HepG2 (cell line): Measurements from ENCODE around the gene OR51E1.

Experiments used
- CBX2 ChIP-seq, 2 experiments: fragments of 200-600 bp in 1 of 2; sonication (generic); formaldehyde crosslinking in 1 of 2; IDR thresholded peaks; 2 replicates each; pipeline versions ENCODE4 v1.7.0 to v1.8.1; 2018 to 2022; ENCODE audit warnings: low read depth in 2 of 2, low read length in 1 of 2, mild to moderate bottlenecking in 1 of 2, missing genetic modification reagents in 1 of 2
- E2F1 ChIP-seq: sonication (generic); formaldehyde crosslinking; IDR thresholded peaks from 2 replicates; pipeline ENCODE4 v1.5.0; 2020; ENCODE audit warnings: missing genetic modification reagents
- GATAD2A ChIP-seq: IDR thresholded peaks from 2 replicates; pipeline ENCODE4 v1.6.1; 2016
- MNT ChIP-seq: fragments of 450-650 bp; IDR thresholded peaks from 2 replicates; pipeline ENCODE4 v1.6.1; 2016
- MYNN ChIP-seq: sonication (generic); formaldehyde crosslinking; IDR thresholded peaks from 2 replicates; pipeline ENCODE4 v1.4.0; 2020; ENCODE audit warnings: mild to moderate bottlenecking, low read depth, missing genetic modification reagents
- NBN ChIP-seq: fragments of 450-650 bp; conservative IDR thresholded peaks from 2 replicates; pipeline ENCODE4 v1.6.1; 2017
- TBP ChIP-seq: sonication (generic); formaldehyde crosslinking; IDR thresholded peaks from 2 replicates; pipeline ENCODE4 v1.5.0; 2020; ENCODE audit warnings: missing genetic modification reagents
- TBX3 ChIP-seq: fragments of 450-650 bp; IDR thresholded peaks from 2 replicates; pipeline ENCODE4 v1.6.1; 2017; ENCODE audit warnings: antibody characterized with exemption, mild to moderate bottlenecking, inconsistent platforms, borderline replicate concordance
- ZNF282 ChIP-seq: fragments of 450-650 bp; IDR thresholded peaks from 2 replicates; pipeline ENCODE4 v1.6.1; 2018; ENCODE audit not compliant: partially characterized antibody
- ZNF558 ChIP-seq: sonication (generic); formaldehyde crosslinking; IDR thresholded peaks from 2 replicates; pipeline ENCODE4 v1.9.0; 2022; ENCODE audit warnings: mild to moderate bottlenecking, missing genetic modification reagents, borderline replicate concordance
- ZNF567 ChIP-seq: sonication (generic); formaldehyde crosslinking; IDR thresholded peaks from 2 replicates; pipeline ENCODE4 v1.8.1; 2023; ENCODE audit warnings: mild to moderate bottlenecking, missing genetic modification reagents, borderline replicate concordance
- ZNF704 ChIP-seq: sonication (generic); formaldehyde crosslinking; IDR thresholded peaks from 2 replicates; pipeline ENCODE4 v1.8.1; 2023; ENCODE audit warnings: mild to moderate bottlenecking, inconsistent platforms, moderate library complexity, missing genetic modification reagents, borderline replicate concordance
- ZNF737 ChIP-seq: sonication (generic); formaldehyde crosslinking; IDR thresholded peaks from 2 replicates; pipeline ENCODE4 v1.5.0; 2020; ENCODE audit warnings: missing genetic modification reagents, mild to moderate bottlenecking, borderline replicate concordance

- no peak for TF ChIP-seq ZNF282
- no peak for TF ChIP-seq ZNF704 (CRISPR knock-in tag)
- TF ChIP-seq ZNF558 (CRISPR knock-in tag), result no peak
- TF ChIP-seq TBX3, result no peak
- TF ChIP-seq E2F1 (CRISPR knock-in tag), result no peak
- TF ChIP-seq NBN, result no peak
- TF ChIP-seq ZNF567 (CRISPR knock-in tag), result no peak
- TF ChIP-seq TBP (CRISPR knock-in tag), result no peak
- no peak for TF ChIP-seq GATAD2A (CRISPR knock-in tag)
- TF ChIP-seq CBX2 (IDR thresholded peaks at IDR 0.05; ENCODE audit: low read depth, low read length), result no peak
- TF ChIP-seq CBX2 (CRISPR knock-in tag; IDR thresholded peaks at IDR 0.05; ENCODE audit: low read depth), result no peak
- no peak for TF ChIP-seq MNT
- no peak for TF ChIP-seq ZNF737 (CRISPR knock-in tag)
- TF ChIP-seq MYNN, result no peak
Measured at GRCh38 chr11:4642043-4642442, 1.7 kb upstream of the OR51E1 start.
